ENCODE results near the gene ZNF335.

- no peak for TF ChIP-seq TAF1 (IDR thresholded peaks at IDR 0.05; ENCODE audit: borderline replicate concordance, insufficient read depth, low read length)
- no peak for TF ChIP-seq POLR2AphosphoS5 (IDR thresholded peaks at IDR 0.05; ENCODE audit: low read depth, low read length)
- TF ChIP-seq REST (IDR thresholded peaks at IDR 0.05; ENCODE audit: insufficient read depth in 1 of 2, low read depth in 2 of 2, low read length in 2 of 2) = no peak
Measured at GRCh38 chr20:46012921-46013320, 40.9 kb upstream of the ZNF335 start.
